H1 (cell line): ENCODE data around the gene UBE2K. TPM values are rescaled to one million over a fixed set of nuclear protein-coding genes. Genes with fewer than 3 reads are reported as not detected.

Source experiments
- CTCF ChIA-PET: fragments of 300-600 bp; sonication (Branson Sonifier 250); formaldehyde crosslinking; loops from one replicate; lab custom pipeline; 2021; ENCODE audit not compliant: partially characterized antibody; lab: Charles Lee
- POLR2A ChIA-PET: fragments of 300-600 bp; sonication (Branson Sonifier 250); formaldehyde crosslinking; loops from one replicate; lab custom pipeline; 2021; ENCODE audit warnings: inconsistent platforms; ENCODE audit not compliant: partially characterized antibody; lab: Charles Lee
- DNase-seq, 2 experiments: peaks; one replicate each; pipeline versions ENCODE4 v3.0.0 to v3.0.0-alpha.2; 2010 to 2022; ENCODE audit warnings: low spot score in 2 of 2, low read depth in 1 of 2, mixed read lengths in 1 of 2
- FAIRE-seq: peaks from 2 replicates; lab custom pipeline; 2011; peaks lifted over from hg19 to GRCh38; lab: Jason Lieb, UNC
- H2AFZ ChIP-seq: 2 replicates; pipeline ENCODE4 v1.8.1; 2012; ENCODE audit warnings: low read length, inconsistent platforms
- H2AK5ac ChIP-seq: 2 replicates; pipeline ENCODE4 v1.6.1; 2013; ENCODE audit warnings: low read depth, low read length
- H2BK120ac ChIP-seq: replicated peaks from 2 replicates; pipeline ENCODE3; 2013; ENCODE audit warnings: low read depth, low read length, inconsistent platforms
- H2BK12ac ChIP-seq: 2 replicates; pipeline ENCODE4 v1.6.1; 2013; ENCODE audit warnings: low read depth, low read length
- H2BK15ac ChIP-seq: 2 replicates; pipeline ENCODE4 v1.6.1; 2013; ENCODE audit warnings: low read length
- H2BK20ac ChIP-seq: 2 replicates; pipeline ENCODE4 v1.6.1; 2013; ENCODE audit warnings: low read length
- H2BK5ac ChIP-seq: 2 replicates; pipeline ENCODE4 v1.6.1; 2013; ENCODE audit warnings: low read depth, low read length
- H3K14ac ChIP-seq: 2 replicates; pipeline ENCODE4 v1.6.1; 2013; ENCODE audit warnings: inconsistent platforms; ENCODE audit not compliant: insufficient read length
- H3K18ac ChIP-seq: 2 replicates; pipeline ENCODE4 v1.6.1; 2013; ENCODE audit warnings: low read length; ENCODE audit errors: extremely low read depth
- H3K23ac ChIP-seq: 2 replicates; pipeline ENCODE4 v1.6.1; 2013; ENCODE audit warnings: inconsistent platforms; ENCODE audit not compliant: insufficient read length
- H3K23me2 ChIP-seq: 2 replicates; pipeline ENCODE4 v1.6.1; 2013; ENCODE audit warnings: low read depth, low read length
- H3K27ac ChIP-seq: 2 replicates; pipeline ENCODE4 v1.6.1; 2011; ENCODE audit warnings: low read depth, low read length, inconsistent platforms
- H3K27me3 ChIP-seq, 4 experiments: replicated peaks in 1 of 4; 1 replicate in 1 of 4; 2 replicates in 3 of 4; pipeline versions ENCODE4 v1.6.1 to v1.8.1; 2011 to 2013; ENCODE audit warnings: low read length in 3 of 4, mild to moderate bottlenecking in 3 of 4, inconsistent platforms in 2 of 4, mixed read lengths in 2 of 4, moderate library complexity in 1 of 4; ENCODE audit not compliant: control insufficient read depth in 3 of 4, insufficient read depth in 3 of 4; ENCODE audit errors: extremely low read depth in 1 of 4
- H3K36me3 ChIP-seq, 4 experiments: 2 replicates each; pipeline versions ENCODE4 v1.6.1 to v1.8.1; 2011 to 2013; ENCODE audit warnings: mild to moderate bottlenecking in 4 of 4, low read length in 3 of 4, moderate library complexity in 2 of 4, control low read depth in 1 of 4, inconsistent platforms in 1 of 4; ENCODE audit not compliant: insufficient read depth in 4 of 4, control insufficient read depth in 2 of 4
- H3K4ac ChIP-seq: replicated peaks from 2 replicates; pipeline ENCODE3; 2013; ENCODE audit warnings: low read length, low read depth, mixed read lengths, inconsistent platforms; ENCODE audit not compliant: insufficient read length
- H3K4me1 ChIP-seq, 4 experiments: replicated peaks in 1 of 4; 1 replicate in 1 of 4; 2 replicates in 3 of 4; pipeline versions ENCODE4 v1.6.1 to v1.8.1; 2011 to 2013; ENCODE audit warnings: low read length in 3 of 4, inconsistent platforms in 2 of 4, mixed read lengths in 1 of 4; ENCODE audit not compliant: insufficient read depth in 4 of 4, control insufficient read depth in 3 of 4
- H3K4me2 ChIP-seq, 2 experiments: 2 replicates each; pipeline versions ENCODE4 v1.6.1 to v1.8.1; 2011 to 2013; ENCODE audit warnings: low read depth in 2 of 2, low read length in 2 of 2, control low read depth in 1 of 2, inconsistent platforms in 1 of 2, mild to moderate bottlenecking in 1 of 2; ENCODE audit not compliant: insufficient read depth in 1 of 2
- H3K4me3 ChIP-seq, 4 experiments: fragments of 200-600, 300-600 bp in 1 of 4; sonication (generic), shearing (Covaris generic), sonication (Bioruptor Twin) in 1 of 4; 2 replicates each; pipeline versions ENCODE4 v1.5.1 to v1.8.1; 2011 to 2016; ENCODE audit warnings: low read length in 4 of 4, low read depth in 3 of 4, control low read depth in 2 of 4, inconsistent platforms in 2 of 4, mild to moderate bottlenecking in 2 of 4, mixed read lengths in 1 of 4, moderate library complexity in 1 of 4; ENCODE audit not compliant: insufficient read depth in 2 of 4; ENCODE audit errors: extremely low read depth in 1 of 4
- H3K56ac ChIP-seq: replicated peaks from 2 replicates; pipeline ENCODE3; 2013; ENCODE audit warnings: low read depth, mild to moderate bottlenecking, mixed read lengths, low read length, inconsistent platforms; ENCODE audit not compliant: insufficient read length
- H3K79me1 ChIP-seq: 2 replicates; pipeline ENCODE4 v1.6.1; 2013; ENCODE audit warnings: low read depth, low read length, control low read depth
- H3K79me2 ChIP-seq, 2 experiments: 2 replicates each; pipeline versions ENCODE4 v1.6.1 to v1.8.1; 2012 to 2013; ENCODE audit warnings: low read length in 2 of 2, mild to moderate bottlenecking in 2 of 2, inconsistent platforms in 1 of 2; ENCODE audit not compliant: insufficient read depth in 2 of 2, control insufficient read depth in 1 of 2
- H3K9ac ChIP-seq, 4 experiments: replicated peaks in 1 of 4; 1 replicate in 1 of 4; 2 replicates in 3 of 4; pipeline versions ENCODE4 v1.6.1 to v1.8.1; 2011 to 2013; ENCODE audit warnings: low read depth in 3 of 4, low read length in 3 of 4, control low read depth in 2 of 4, mild to moderate bottlenecking in 2 of 4, moderate library complexity in 2 of 4, inconsistent platforms in 1 of 4; ENCODE audit errors: extremely low read depth in 1 of 4
- H3K9me3 ChIP-seq, 2 experiments: 2 replicates each; pipeline versions ENCODE4 v1.6.1 to v1.8.1; 2012 to 2013; ENCODE audit warnings: mild to moderate bottlenecking in 2 of 2, moderate library complexity in 2 of 2, control low read depth in 1 of 2, inconsistent platforms in 1 of 2, low read depth in 1 of 2, low read length in 1 of 2, mixed read lengths in 1 of 2; ENCODE audit not compliant: insufficient read depth in 2 of 2
- H4K20me1 ChIP-seq, 2 experiments: replicated peaks in 1 of 2; 2 replicates each; pipeline versions ENCODE3 to v1.8.1; 2011 to 2013; ENCODE audit warnings: inconsistent platforms in 2 of 2, low read length in 2 of 2, mild to moderate bottlenecking in 1 of 2; ENCODE audit not compliant: insufficient read depth in 2 of 2, control insufficient read depth in 1 of 2
- H4K5ac ChIP-seq: 2 replicates; pipeline ENCODE4 v1.6.1; 2013; ENCODE audit warnings: low read length, low read depth, mixed read lengths, inconsistent platforms; ENCODE audit not compliant: insufficient read length
- H4K8ac ChIP-seq: 2 replicates; pipeline ENCODE4 v1.8.0; 2013; ENCODE audit warnings: mild to moderate bottlenecking, moderate library complexity, low read length, inconsistent platforms; ENCODE audit not compliant: insufficient read depth; ENCODE audit errors: extremely low read depth
- H4K91ac ChIP-seq: replicated peaks from 2 replicates; pipeline ENCODE3; 2013; ENCODE audit warnings: low read length, mixed read lengths, inconsistent platforms; ENCODE audit not compliant: insufficient read length
- ASH2L ChIP-seq: fragments of 200-600, 300-600 bp; sonication (generic); IDR thresholded peaks from one replicate; pipeline ENCODE4 v1.7.1; 2017; ENCODE audit warnings: low read length
- FOSL1 ChIP-seq: IDR thresholded peaks from 2 replicates; pipeline ENCODE4 v1.6.1; 2011; ENCODE audit warnings: mild to moderate bottlenecking, low read depth, low read length, moderate library complexity; ENCODE audit not compliant: insufficient read depth
- GABPA ChIP-seq: IDR thresholded peaks from 2 replicates; pipeline ENCODE4 v1.6.1; 2011; ENCODE audit warnings: mild to moderate bottlenecking, low read length, moderate library complexity, borderline replicate concordance; ENCODE audit not compliant: insufficient read depth
- RAD21 ChIP-seq, 2 experiments: IDR thresholded peaks in 1 of 2; conservative IDR thresholded peaks in 1 of 2; 2 replicates each; pipeline ENCODE4 v1.6.1; 2011; ENCODE audit warnings: low read depth in 2 of 2, low read length in 2 of 2, improper control_type of control experiment in 1 of 2, inconsistent platforms in 1 of 2, mild to moderate bottlenecking in 1 of 2, moderate library complexity in 1 of 2
- RFX5 ChIP-seq: IDR thresholded peaks from 2 replicates; pipeline ENCODE4 v1.6.1; 2011; ENCODE audit warnings: low read depth, low read length, improper control_type of control experiment, borderline replicate concordance
- RNF2 ChIP-seq: fragments of 200-900, 300-1000 bp; sonication (generic); IDR thresholded peaks from 2 replicates; pipeline ENCODE4 v1.7.1; 2016; ENCODE audit warnings: borderline replicate concordance, low read depth, mild to moderate bottlenecking, antibody characterized with exemption, low read length; ENCODE audit not compliant: poor library complexity, severe bottlenecking; ENCODE audit errors: missing control alignments
- SRF ChIP-seq: IDR thresholded peaks from 2 replicates; pipeline ENCODE4 v1.6.1; 2011; ENCODE audit warnings: mild to moderate bottlenecking, low read depth, low read length, moderate library complexity
- TEAD4 ChIP-seq: IDR thresholded peaks from 2 replicates; pipeline ENCODE4 v1.6.1; 2012; ENCODE audit warnings: low read depth, low read length, inconsistent platforms, mixed read lengths
- ZNF274 ChIP-seq: IDR thresholded peaks from 2 replicates; pipeline ENCODE4 v1.7.0; 2012; ENCODE audit warnings: low read length, borderline replicate concordance; ENCODE audit errors: extremely low read depth
- WGBS, 2 experiments: shearing (Covaris generic) in 1 of 2; methylation state at CpG; one replicate each; pipeline versions ENCODE4 v1.1.6 to v1.1.7; 2013 to 2015; ENCODE audit warnings: low lambda C conversion rate in 2 of 2, mixed read lengths in 2 of 2, inconsistent platforms in 1 of 2, low coverage in 1 of 2, missing lambda C conversion rate in 1 of 2; ENCODE audit not compliant: insufficient replicate concordance in 2 of 2, insufficient coverage in 1 of 2, insufficient read length in 1 of 2; ENCODE audit errors: extremely low coverage in 1 of 2, missing lambda C conversion rate in 1 of 2; 5-methylcytosine and 5-hydroxymethylcytosine counted together
- polyA plus RNA-seq, 7 experiments: library from polyadenylated mRNA; depleted of rRNA in 3 of 7; stranded (reverse) in 5 of 7; unstranded in 2 of 7; fragments of >200 nt in 5 of 7; fragments of 200-250 nt in 2 of 7; gene quantifications; 1 replicate in 5 of 7; 2 replicates in 1 of 7; 4 replicates in 1 of 7; pipeline versions ENCODE4 v1.2.1 to v1.2.3, GENCODE V29; 2011 to 2013; ENCODE audit warnings: missing spikeins in 2 of 7, mixed read lengths in 2 of 7
- total RNA-seq: library from RNA; stranded (reverse); fragmentation: NEBNext Ultra II Directional; extraction: Animal tissue kit (Norgen Biotek cat#: 25700); gene quantifications from 2 replicates; pipeline ENCODE4 v1.2.1, GENCODE V29; 2021
- TF ChIP-seq, protein P1 (sequence below): IDR thresholded peaks from 2 replicates; pipeline ENCODE4 v1.6.1; 2012; ENCODE audit warnings: low read length, inconsistent platforms

UBE2K gene
- total and polyA plus RNA-seq, 2 of the 8 experiments (the other 6 are each of a cell fraction or from before 2014, with no cell fraction given) = 53.6 to 174 TPM

DNA sequence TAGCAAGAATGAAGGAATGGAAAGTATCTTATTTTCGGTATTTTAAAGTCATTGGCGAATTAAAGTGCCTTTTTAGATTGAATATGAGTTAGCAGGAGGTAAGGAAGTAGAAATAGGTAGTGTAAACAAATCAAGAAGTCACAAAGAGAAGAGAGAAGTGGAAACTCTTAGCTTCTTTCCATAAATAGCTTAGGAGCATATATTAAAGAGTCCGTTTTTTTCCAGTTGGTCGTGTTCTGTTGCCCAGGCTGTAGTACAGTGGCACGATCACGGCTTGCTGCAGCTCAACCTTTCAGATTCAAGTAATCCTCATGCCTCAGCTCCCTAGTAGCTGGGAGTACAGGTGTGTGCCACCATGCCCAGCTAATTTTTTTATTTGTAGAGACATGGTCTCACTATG is 56.4 kb downstream of the UBE2K start:
- CTCF ChIA-PET = interaction anchor here (0.6 to 1.2 kb wide), 2 partner anchors 10 to 193 kb away, joined by 3 read pairs; no protein-coding TSS in a partner anchor

More for the DNA sequence above, 56.4 kb downstream of the UBE2K start:
- H2AK5ac ChIP-seq = no peak overlapping the region
- H3K4me3 ChIP-seq = no peak overlapping the region
- no peak overlapping the region for H3K27ac ChIP-seq
- 91% methylated on average over 6 of the region's 6 CpGs; no CpG with 5 or more reads in 1 of the 2 experiments for WGBS, 2 experiments
- H2BK120ac ChIP-seq = no peak overlapping the region
- H3K9ac ChIP-seq = no peak overlapping the region
- no peak for DNase-seq
- H3K56ac ChIP-seq = no peak overlapping the region
- H4K91ac ChIP-seq = no peak overlapping the region
- H3K4me2 ChIP-seq = no peak overlapping the region
- no peak overlapping the region for H4K5ac ChIP-seq
- H3K23ac ChIP-seq = no peak overlapping the region
- no peak overlapping the region for H3K4ac ChIP-seq
- H3K79me2 ChIP-seq = peaks cover 0 to 21% of the 10 kb centered on the region in 2 experiments; a peak in 2 of 4 replicates
- peaks cover 4 to 52% (median 17%) of the 10 kb centered on the region in 4 experiments; a peak in 6 of 8 replicates for H3K36me3 ChIP-seq
- TF ChIP-seq ASH2L = no peak
- TF ChIP-seq GABPA = no peak
- TF ChIP-seq, protein P1, sequence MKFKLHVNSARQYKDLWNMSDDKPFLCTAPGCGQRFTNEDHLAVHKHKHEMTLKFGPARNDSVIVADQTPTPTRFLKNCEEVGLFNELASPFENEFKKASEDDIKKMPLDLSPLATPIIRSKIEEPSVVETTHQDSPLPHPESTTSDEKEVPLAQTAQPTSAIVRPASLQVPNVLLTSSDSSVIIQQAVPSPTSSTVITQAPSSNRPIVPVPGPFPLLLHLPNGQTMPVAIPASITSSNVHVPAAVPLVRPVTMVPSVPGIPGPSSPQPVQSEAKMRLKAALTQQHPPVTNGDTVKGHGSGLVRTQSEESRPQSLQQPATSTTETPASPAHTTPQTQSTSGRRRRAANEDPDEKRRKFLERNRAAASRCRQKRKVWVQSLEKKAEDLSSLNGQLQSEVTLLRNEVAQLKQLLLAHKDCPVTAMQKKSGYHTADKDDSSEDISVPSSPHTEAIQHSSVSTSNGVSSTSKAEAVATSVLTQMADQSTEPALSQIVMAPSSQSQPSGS = no peak
- TF ChIP-seq RAD21 (IDR thresholded peaks at IDR 0.05 in 1 of 2, conservative IDR thresholded peaks at IDR 0.05 in 1 of 2; ENCODE audit: low read depth in 2 of 2, low read length in 2 of 2) = no peak
- TF ChIP-seq TEAD4 = no peak
- TF ChIP-seq FOSL1 = no peak
- no peak for TF ChIP-seq ZNF274
- TF ChIP-seq SRF = no peak
- TF ChIP-seq RNF2 = no peak
- no peak for TF ChIP-seq RFX5
- no peak overlapping the region for H2BK20ac ChIP-seq
- H3K27me3 ChIP-seq = no peaks in the 10 kb centered on the region
- no peaks in the 10 kb centered on the region for H3K9me3 ChIP-seq
- no peak overlapping the region for H2BK5ac ChIP-seq
- no peak for FAIRE-seq
- no peak overlapping the region for H3K14ac ChIP-seq
- H2AFZ ChIP-seq = no peak overlapping the region
- no peak overlapping the region for H4K8ac ChIP-seq
- peaks cover 0 to 3% (median 0%) of the 10 kb centered on the region in 4 experiments; a peak in 1 of 7 replicates for H3K4me1 ChIP-seq
- no peak overlapping the region for H2BK15ac ChIP-seq
- H2BK12ac ChIP-seq = no peak overlapping the region
- H4K20me1 ChIP-seq = peaks cover 2 to 6% of the 10 kb centered on the region in 2 experiments
- H3K18ac ChIP-seq = no peak overlapping the region
- POLR2A ChIA-PET = interaction anchor here (0.8 to 0.9 kb wide), 3 partner anchors 17 to 56 kb away, joined by 3 to 4 read pairs (median 3); partner anchors contain the start of gene UBE2K
- no peaks in the 10 kb centered on the region for H3K79me1 ChIP-seq
- H3K23me2 ChIP-seq = no peaks in the 10 kb centered on the region
